HepG2 (cell line): ENCODE measurements around the gene ZNF563. TPM values are rescaled to one million over a fixed set of nuclear protein-coding genes. Genes with fewer than 3 reads are reported as not detected.
A peak's percentile ranks its signal among the peaks of the same experiment; 100 is the strongest.

Experiments
- ATAC-seq: fragments of 200-7000 bp; cut with Tn5 transposase; 3 replicates; pipeline ENCODE4 v1.9.1; 2020; ENCODE audit warnings: mild to moderate bottlenecking, moderate library complexity
- Bru-seq: library from RNA; stranded (reverse); fragments of 400-500 nt; gene quantifications from one replicate; lab custom pipeline; 2021; lab: Mats Ljungman, UMichigan
- BruChase-seq, 2 experiments: library from RNA; stranded (reverse); fragments of 400-500 nt; gene quantifications; one replicate each; lab custom pipeline; 2021; lab: Mats Ljungman, UMichigan
- BruUV-seq: library from RNA; stranded (reverse); fragments of 400-500 nt; replicated peaks from 2 replicates; lab custom pipeline; 2021; lab: Mats Ljungman, UMichigan
- CTCF ChIA-PET: fragments of 300-600 bp; formaldehyde crosslinking; extraction: SDS; loops from one replicate; lab custom pipeline; 2021; ENCODE audit warnings: low total read pairs, inconsistent platforms, low intra/inter-chr PET ratio; lab: Yijun Ruan, JAX
- POLR2A ChIA-PET: fragments of 350-600 bp; sonication (Branson Sonifier 250); formaldehyde crosslinking; loops from one replicate; lab custom pipeline; 2020; ENCODE audit warnings: antibody characterized with exemption, inconsistent platforms; lab: Yijun Ruan, JAX
- DNase-seq: peaks from one replicate; pipeline ENCODE4 v3.0.0-alpha.2; 2015; ENCODE audit warnings: low spot score
- FAIRE-seq: peaks from 3 replicates; lab custom pipeline; 2011; peaks lifted over from hg19 to GRCh38; lab: Jason Lieb, UNC
- H2AFZ ChIP-seq: one replicate; pipeline ENCODE4 v1.6.1; 2011; ENCODE audit warnings: low read length, inconsistent platforms
- H3K27ac ChIP-seq: fragments of 300-600 bp; 3 replicates; pipeline ENCODE4 v1.8.0; 2011; ENCODE audit warnings: mixed run types, mild to moderate bottlenecking, mixed read lengths, low read length, inconsistent platforms; ENCODE audit not compliant: insufficient read depth; ENCODE audit errors: extremely low read length
- H3K27me3 ChIP-seq, 2 experiments: fragments of 200-600 bp in 1 of 2; 2 replicates in 1 of 2; 3 replicates in 1 of 2; pipeline versions ENCODE4 v1.6.0 to v1.8.0; 2011; ENCODE audit warnings: low read length in 2 of 2, mild to moderate bottlenecking in 2 of 2, moderate library complexity in 2 of 2, inconsistent platforms in 1 of 2; ENCODE audit not compliant: insufficient read depth in 2 of 2, control insufficient read depth in 1 of 2
- H3K36me3 ChIP-seq, 2 experiments: fragments of 200-600 bp in 1 of 2; replicated peaks in 1 of 2; 2 replicates in 1 of 2; 3 replicates in 1 of 2; pipeline versions ENCODE4 v1.5.1 to v1.8.0; 2011; ENCODE audit warnings: low read length in 2 of 2, inconsistent platforms in 1 of 2; ENCODE audit not compliant: insufficient read depth in 2 of 2, control insufficient read depth in 1 of 2
- H3K4me1 ChIP-seq: 2 replicates; pipeline ENCODE4 v1.5.1; 2012; ENCODE audit warnings: low read length, inconsistent platforms; ENCODE audit not compliant: insufficient read depth
- H3K4me2 ChIP-seq: 2 replicates; pipeline ENCODE4 v1.6.0; 2011; ENCODE audit warnings: low read depth, low read length, inconsistent platforms
- H3K4me3 ChIP-seq, 3 experiments: fragments of 200-600 bp in 1 of 3; sonication (generic), shearing (Covaris generic) in 1 of 3; replicated peaks in 1 of 3; 2 replicates each; pipeline ENCODE4 v1.5.1; 2011 to 2016; ENCODE audit warnings: low read length in 3 of 3, inconsistent platforms in 2 of 3, low read depth in 2 of 3, mild to moderate bottlenecking in 2 of 3, control low read depth in 1 of 3, mixed read lengths in 1 of 3; ENCODE audit not compliant: insufficient read depth in 1 of 3
- H3K79me2 ChIP-seq: one replicate; pipeline ENCODE4 v1.6.1; 2011; ENCODE audit warnings: low read length, inconsistent platforms; ENCODE audit not compliant: insufficient read depth
- H3K9ac ChIP-seq: 2 replicates; pipeline ENCODE4 v1.6.0; 2011; ENCODE audit warnings: mild to moderate bottlenecking, low read depth, low read length, inconsistent platforms; ENCODE audit not compliant: insufficient read depth
- H3K9me3 ChIP-seq: 2 replicates; pipeline ENCODE4 v1.5.1; 2012; ENCODE audit warnings: mild to moderate bottlenecking, low read length
- H4K20me1 ChIP-seq: 2 replicates; pipeline ENCODE4 v1.6.0; 2011; ENCODE audit warnings: inconsistent platforms, mild to moderate bottlenecking, low read length, moderate library complexity; ENCODE audit not compliant: insufficient read depth
- MAFG ChIP-seq: sonication (generic); formaldehyde crosslinking; IDR thresholded peaks from 2 replicates; pipeline ENCODE4 v1.5.1; 2020; ENCODE audit warnings: mild to moderate bottlenecking, missing genetic modification reagents
- ZBTB40 ChIP-seq, 2 experiments: fragments of 450-650 bp in 1 of 2; sonication (generic) in 1 of 2; formaldehyde crosslinking in 1 of 2; IDR thresholded peaks; 2 replicates each; pipeline versions ENCODE4 v1.6.1 to v1.8.0; 2016 to 2022; ENCODE audit warnings: antibody characterized with exemption in 1 of 2, mild to moderate bottlenecking in 1 of 2, missing genetic modification reagents in 1 of 2
- WGBS: methylation state at CpG from one replicate; pipeline ENCODE4 v1.1.6; 2017; ENCODE audit warnings: low lambda C conversion rate; 5-methylcytosine and 5-hydroxymethylcytosine counted together
- in situ Hi-C: cut with HindIII; loops from 2 replicates; pipeline ENCODE4 v1.10.0; 2017; ENCODE audit warnings: low pct_unique_long_range_greater_than_20kb; ENCODE audit not compliant: extremely low pct_ligation_motif_present
- intact Hi-C: fragments of 100-400 bp; cut with micrococcal nuclease; formaldehyde crosslinking; loops from one replicate; pipeline ENCODE4 v1.10.0; 2022; ENCODE audit not compliant: unreplicated experiment
- long read RNA-seq, 2 experiments: library from RNA in 1 of 2; library from polyadenylated mRNA in 1 of 2; stranded (forward) in 1 of 2; unstranded in 1 of 2; transcript quantifications; one replicate each; pipeline ENCODE4 v2.0.0, GENCODE V29; 2019 to 2022
- polyA minus RNA-seq, 3 experiments: library from RNA; depleted of rRNA, polyadenylated mRNA; stranded (reverse); fragments of >200 nt; gene quantifications; 2 replicates each; pipeline ENCODE4 v1.2.3, GENCODE V29; 2011; ENCODE audit warnings: low replicate concordance in 1 of 3
- polyA plus RNA-seq, 8 experiments: library from polyadenylated mRNA; depleted of rRNA in 3 of 8; stranded (reverse) in 7 of 8; unstranded in 1 of 8; fragments of >200 nt; fragmentation: Illumina TruSeq in 4 of 8; extraction: Trizol in 4 of 8; gene quantifications; 2 replicates each; pipeline versions ENCODE4 v1.2.1 to v1.2.3, GENCODE V29; 2011 to 2016; ENCODE audit warnings: low read depth in 4 of 8, missing spikeins in 1 of 8, mixed read lengths in 1 of 8; ENCODE audit not compliant: insufficient read depth in 1 of 8
- total RNA-seq, 5 experiments: library from RNA; depleted of rRNA; stranded (reverse); fragments of >200 nt; fragmentation: Illumina TruSeq; extraction: Trizol; gene quantifications; 2 replicates each; pipeline ENCODE4 v1.2.3, GENCODE V29; 2016; ENCODE audit warnings: low read depth in 1 of 5

Gene ZNF563
- total RNA-seq (2016; rRNA removed; fragmentation: Illumina TruSeq; extraction: Trizol) = 19.5 and 26.3 TPM in 2 replicates
- 4.8 and 5.3 TPM in 2 replicates for total RNA-seq (2016; cell fraction: cytosol; rRNA removed; fragmentation: Illumina TruSeq; extraction: Trizol; ENCODE audit: low read depth)
- total RNA-seq (2016; cell fraction: insoluble cytoplasmic fraction; rRNA removed; fragmentation: Illumina TruSeq; extraction: Trizol) = 18.3 and 25.3 TPM in 2 replicates
- 6.5 and 9.3 TPM in 2 replicates for total RNA-seq (2016; cell fraction: membrane; rRNA removed; fragmentation: Illumina TruSeq; extraction: Trizol)
- 11.4 and 13.5 TPM in 2 replicates for total RNA-seq (2016; cell fraction: nucleus; rRNA removed; fragmentation: Illumina TruSeq; extraction: Trizol)
- 7.1 and 7.5 TPM in 2 replicates for polyA plus RNA-seq (2011; rRNA removed)
- polyA plus RNA-seq (2011; cell fraction: cytosol; rRNA removed) = 4.2 and 5.3 TPM in 2 replicates
- polyA plus RNA-seq (2011; cell fraction: nucleus; rRNA removed) = 5.2 and 5.7 TPM in 2 replicates
- polyA plus RNA-seq (2012) = 5.2 and 6.9 TPM in 2 replicates
- 1.2 and 1.7 TPM in 2 replicates for polyA plus RNA-seq (2016; cell fraction: cytosol; fragmentation: Illumina TruSeq; extraction: Trizol; ENCODE audit: low read depth)
- polyA plus RNA-seq (2016; cell fraction: insoluble cytoplasmic fraction; fragmentation: Illumina TruSeq; extraction: Trizol; ENCODE audit: low read depth) = 19.8 and 21.0 TPM in 2 replicates
- polyA plus RNA-seq (2016; cell fraction: membrane; fragmentation: Illumina TruSeq; extraction: Trizol; ENCODE audit: low read depth) = 2.4 and 2.5 TPM in 2 replicates
- polyA plus RNA-seq (2016; cell fraction: nucleus; fragmentation: Illumina TruSeq; extraction: Trizol; ENCODE audit: insufficient read depth, low read depth) = 7.9 and 14.1 TPM in 2 replicates
- 6.6 TPM in 1 of 2 replicates, not detected in the other for polyA minus RNA-seq (2011; rRNA and poly(A)+ RNA removed; ENCODE audit: low replicate concordance)
- 6.7 and 7.1 TPM in 2 replicates for polyA minus RNA-seq (2011; cell fraction: cytosol; rRNA and poly(A)+ RNA removed)
- polyA minus RNA-seq (2011; cell fraction: nucleus; rRNA and poly(A)+ RNA removed) = 17.3 and 20.3 TPM in 2 replicates
- Bru-seq, nascent RNA = percentile 86 among the genes with signal in this experiment
- BruChase-seq, experiment 1, labeled RNA remaining after a 6-hour chase = percentile 76 among the genes with signal in this experiment
- BruChase-seq, experiment 2, labeled RNA remaining after a 2-hour chase = percentile 80 among the genes with signal in this experiment
- long read RNA-seq, experiment 1, partial matches to known transcripts = 1 of 14 reads
- long read RNA-seq, experiment 1, other reads (novel, unspliced or antisense) = 7 of 14 reads
- long read RNA-seq, experiment 2, transcript ZNF563-201 (4 exons, 2,754 nt) = minor isoform, 6 of 41 reads
- long read RNA-seq, experiment 2, transcript ZNF563-203 (5 exons, 958 nt) = major isoform, 9 of 41 reads
- long read RNA-seq, experiment 2, partial matches to known transcripts = 2 of 41 reads
- long read RNA-seq, experiment 2, other reads (novel, unspliced or antisense) = 24 of 41 reads

GRCh38 chr19:12333162-12334159, at the start of gene ZNF563:
Gene ZNF563 (minus strand): TSS chr19:12333633. CDS start chr19:12333482, 151 bp downstream.
- BruUV-seq = TSS peak; percentile 59
- POLR2A ChIA-PET = interaction anchor here (0.6 to 4.4 kb wide), 26 partner anchors 9 to 298 kb away, joined by 3 to 79 read pairs (median 5); partner anchors contain the start of genes ZNF136, ZNF20, ZNF433 and ZNF44
- Histone ChIP-seq H3K79me2 (peaks cover 30% of the 10 kb centered on the region), H3K27me3 (no peaks in the 10 kb centered on the region; a peak in 1 of 5 replicates), H3K4me1 (peaks cover 43% of the 10 kb centered on the region), H3K9me3 (no peaks in the 10 kb centered on the region), H4K20me1 (no peaks in the 10 kb centered on the region; the same call in 1 of the 2 replicates), H3K36me3 (no peaks in the 10 kb centered on the region), H3K4me2 (peak within 1 kb of the TSS; percentile 96), H2AFZ (peak within 1 kb of the TSS; percentile 87), H3K4me3 (peak within 1 kb of the TSS; percentile 95 to 99 (median 98)), H3K9ac (peak within 1 kb of the TSS; percentile 98), H3K27ac (peak within 1 kb of the TSS; percentile 95)
- in situ Hi-C loops = loop anchor here (5.0 kb wide), 1 partner anchor 41 kb away; the partner anchor contains the start of gene ZNF44
- FAIRE-seq = peak; percentile 92
- ATAC-seq = peak; percentile 94
- CTCF ChIA-PET = no interaction called here
- 3% methylated on average over 14 of the region's 55 CpGs for WGBS
- intact Hi-C loops = loop anchor here (5.0 kb wide), 1 partner anchor 219 kb away; the partner anchor contains the start of gene ZNF564
- DNase-seq = peak; percentile 94
- no peak for TF ChIP-seq MAFG (CRISPR knock-in tag)
- no peak for TF ChIP-seq ZBTB40 (IDR thresholded peaks at IDR 0.05)
- no peak for TF ChIP-seq ZBTB40 (CRISPR knock-in tag; IDR thresholded peaks at IDR 0.05)
